ENCODE data around the gene CACNA1H. TPM values are rescaled to one million over a fixed set of nuclear protein-coding genes. Genes with fewer than 3 reads are reported as not detected.

Gene CACNA1H
- total and polyA plus RNA-seq, 2 of the 8 experiments (the other 6 are each of a cell fraction or from before 2014, with no cell fraction given), result 14.0 to 28.7 TPM

DNA sequence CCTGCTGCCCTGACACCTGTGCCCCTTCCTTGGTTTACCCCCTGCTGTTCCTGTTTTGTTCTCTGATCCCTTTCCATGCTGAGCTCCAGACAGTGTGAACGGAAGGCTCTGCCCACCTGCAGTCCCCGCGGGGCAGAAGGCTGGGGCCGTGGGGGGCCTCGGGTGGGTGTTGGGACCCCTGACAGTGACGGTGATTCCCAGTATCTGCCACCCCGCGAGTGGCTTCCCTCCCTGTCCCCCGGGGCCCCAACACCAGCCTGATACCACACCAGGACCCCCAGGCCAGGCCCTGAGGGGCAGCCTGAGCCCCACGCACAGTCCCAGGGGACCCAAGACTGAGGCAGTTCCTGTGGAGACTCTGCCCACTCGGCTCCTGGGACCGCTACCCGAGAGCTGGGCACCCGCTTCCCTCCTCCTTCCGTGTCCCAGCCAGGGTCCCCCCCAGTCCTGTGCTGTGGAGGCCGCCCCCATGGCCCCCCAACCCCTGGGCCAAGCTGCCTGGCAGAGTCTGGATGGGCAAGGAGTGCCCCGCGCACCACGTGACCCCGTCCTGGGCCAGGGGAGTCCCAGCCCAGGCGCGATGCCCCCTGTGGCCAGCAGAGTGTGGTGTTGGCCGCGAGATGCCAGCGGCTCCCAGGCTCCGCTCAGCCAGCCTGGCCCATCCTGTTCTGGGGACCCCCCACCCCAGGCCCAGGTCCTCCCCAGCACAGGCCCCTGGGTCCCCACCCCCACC, 46.9 kb upstream of the CACNA1H start (continued):
- TF ChIP-seq, protein P1, sequence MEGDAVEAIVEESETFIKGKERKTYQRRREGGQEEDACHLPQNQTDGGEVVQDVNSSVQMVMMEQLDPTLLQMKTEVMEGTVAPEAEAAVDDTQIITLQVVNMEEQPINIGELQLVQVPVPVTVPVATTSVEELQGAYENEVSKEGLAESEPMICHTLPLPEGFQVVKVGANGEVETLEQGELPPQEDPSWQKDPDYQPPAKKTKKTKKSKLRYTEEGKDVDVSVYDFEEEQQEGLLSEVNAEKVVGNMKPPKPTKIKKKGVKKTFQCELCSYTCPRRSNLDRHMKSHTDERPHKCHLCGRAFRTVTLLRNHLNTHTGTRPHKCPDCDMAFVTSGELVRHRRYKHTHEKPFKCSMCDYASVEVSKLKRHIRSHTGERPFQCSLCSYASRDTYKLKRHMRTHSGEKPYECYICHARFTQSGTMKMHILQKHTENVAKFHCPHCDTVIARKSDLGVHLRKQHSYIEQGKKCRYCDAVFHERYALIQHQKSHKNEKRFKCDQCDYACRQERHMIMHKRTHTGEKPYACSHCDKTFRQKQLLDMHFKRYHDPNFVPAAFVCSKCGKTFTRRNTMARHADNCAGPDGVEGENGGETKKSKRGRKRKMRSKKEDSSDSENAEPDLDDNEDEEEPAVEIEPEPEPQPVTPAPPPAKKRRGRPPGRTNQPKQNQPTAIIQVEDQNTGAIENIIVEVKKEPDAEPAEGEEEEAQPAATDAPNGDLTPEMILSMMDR (IDR thresholded peaks at IDR 0.05; ENCODE audit: control extremely low read depth in 1 of 3, insufficient read depth in 1 of 3, low read depth in 1 of 3, low read length in 3 of 3), result peak; percentile 94 to 100 (median 96)
- TF ChIP-seq CHD1 (IDR thresholded peaks at IDR 0.05; ENCODE audit: low read depth, low read length) (no peak), BRCA1 (IDR thresholded peaks at IDR 0.05; ENCODE audit: low read depth, low read length) (no peak), GABPA (IDR thresholded peaks at IDR 0.05; ENCODE audit: borderline replicate concordance, insufficient read depth, low read length) (peak; percentile 74; the same call in 1 of the 2 replicates), NRF1 (IDR thresholded peaks at IDR 0.05; ENCODE audit: low read depth, low read length) (no peak), SP1 (IDR thresholded peaks at IDR 0.05; ENCODE audit: low read depth, low read length) (no peak)
- TF ChIP-seq, protein P2, sequence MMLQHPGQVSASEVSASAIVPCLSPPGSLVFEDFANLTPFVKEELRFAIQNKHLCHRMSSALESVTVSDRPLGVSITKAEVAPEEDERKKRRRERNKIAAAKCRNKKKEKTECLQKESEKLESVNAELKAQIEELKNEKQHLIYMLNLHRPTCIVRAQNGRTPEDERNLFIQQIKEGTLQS (IDR thresholded peaks at IDR 0.05; ENCODE audit: insufficient read depth, low read depth, low read length), result peak; percentile 90
- TF ChIP-seq, protein P3, sequence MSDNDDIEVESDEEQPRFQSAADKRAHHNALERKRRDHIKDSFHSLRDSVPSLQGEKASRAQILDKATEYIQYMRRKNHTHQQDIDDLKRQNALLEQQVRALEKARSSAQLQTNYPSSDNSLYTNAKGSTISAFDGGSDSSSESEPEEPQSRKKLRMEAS (IDR thresholded peaks at IDR 0.05), result peak; percentile 64
